ENCODE results near the gene MPHOSPH8.

MPHOSPH8 gene

GRCh38 chr13:19657872-19658591, 24.6 kb downstream of the MPHOSPH8 start:
- DNase-seq (ENCODE audit: low read depth): peak; percentile 6
- H3K4me3 ChIP-seq (ENCODE audit: low read length): no peak overlapping the region
- TF ChIP-seq CTCF (conservative IDR thresholded peaks at IDR 0.05; ENCODE audit: low read length): no peak

GRCh38 chr13:19658831-19659230, 25.4 kb downstream of the MPHOSPH8 start:
- TF ChIP-seq CTCF (conservative IDR thresholded peaks at IDR 0.05; ENCODE audit: low read length): no peak
- DNase-seq (ENCODE audit: low read depth): no peak
- H3K4me3 ChIP-seq (ENCODE audit: low read length): no peak overlapping the region

- no peak for TF ChIP-seq CTCF (conservative IDR thresholded peaks at IDR 0.05; ENCODE audit: low read length)
- no peak for DNase-seq (ENCODE audit: low read depth)
- no peak overlapping the region for H3K4me3 ChIP-seq (ENCODE audit: low read length)
These were observed 27.7 kb downstream of the MPHOSPH8 start for GRCh38 chr13:19661126-19661525.

GRCh38 chr13:19661561-19661960, 28.1 kb downstream of the MPHOSPH8 start:
- no peak for DNase-seq (ENCODE audit: low read depth)
- H3K4me3 ChIP-seq (ENCODE audit: low read length): no peak overlapping the region
- TF ChIP-seq CTCF (conservative IDR thresholded peaks at IDR 0.05; ENCODE audit: low read length): no peak

GRCh38 chr13:19663416-19663979, 30.0 kb downstream of the MPHOSPH8 start:
- DNase-seq (ENCODE audit: low read depth): no peak
- H3K4me3 ChIP-seq (ENCODE audit: low read length): no peak overlapping the region

GRCh38 chr13:19664481-19665230, 31.2 kb downstream of the MPHOSPH8 start:
- no peak for DNase-seq (ENCODE audit: low read depth)
- no peak for TF ChIP-seq CTCF (conservative IDR thresholded peaks at IDR 0.05; ENCODE audit: low read length)
- H3K4me3 ChIP-seq (ENCODE audit: low read length): no peak overlapping the region

More at GRCh38 chr13:19663416-19663979, 30.0 kb downstream of the MPHOSPH8 start:
- no peak for TF ChIP-seq CTCF (conservative IDR thresholded peaks at IDR 0.05; ENCODE audit: low read length)
